DMS153 treated with DMSO at 0.1 percent for 48 hours (cell line): ENCODE data around the gene ZFHX3.

Experiments
- DNase-seq: peaks from one replicate; lab custom pipeline; 2025; ENCODE audit not compliant: unreplicated experiment; lab: John Stamatoyannopoulos, UW

ZFHX3 gene

DNA sequence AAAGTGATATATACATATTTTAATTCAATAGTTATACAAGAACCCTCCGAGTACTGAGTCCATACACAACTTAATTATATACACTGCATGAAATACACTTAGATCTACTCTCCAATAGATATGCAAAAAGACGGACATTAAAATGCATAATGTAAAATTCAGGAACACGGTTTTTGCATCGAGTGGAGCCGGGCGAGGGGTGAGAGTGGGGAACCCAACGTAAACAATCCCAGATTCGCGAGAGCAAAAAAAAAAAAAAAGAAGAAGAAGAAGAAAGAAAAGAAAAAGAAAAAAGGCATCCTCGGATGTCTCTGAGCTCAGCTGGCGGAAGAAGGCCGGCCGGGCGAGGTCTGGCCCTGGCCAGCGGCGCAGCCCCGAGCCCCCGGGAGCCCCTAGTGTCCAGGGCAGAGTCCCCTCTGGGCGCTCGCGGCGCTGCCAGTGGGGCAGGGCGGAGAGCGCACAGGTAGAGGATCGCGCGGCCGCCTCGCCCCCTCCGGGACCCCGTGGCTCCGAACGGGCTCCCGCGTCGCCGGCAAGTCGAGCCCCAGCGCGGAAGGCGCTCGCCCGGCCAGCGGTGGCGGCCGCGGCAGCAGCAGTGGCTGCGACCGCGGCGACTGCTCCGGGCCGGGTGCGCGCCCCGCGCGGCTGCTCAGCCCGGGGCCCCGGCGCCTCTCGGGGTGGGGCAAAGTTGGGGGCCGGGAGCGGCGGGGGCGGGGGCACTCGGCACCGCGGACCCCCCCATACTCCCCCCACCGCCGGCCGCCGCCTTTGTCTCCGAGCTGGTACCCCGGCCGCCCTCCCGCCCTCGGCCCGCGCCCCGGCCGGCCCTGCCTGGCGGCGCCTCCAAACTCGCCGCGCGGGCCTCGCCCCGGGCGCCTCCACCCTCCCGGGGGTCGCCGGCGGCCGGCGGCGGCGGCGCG, 9.6 kb upstream of the ZFHX3 start:
- DNase-seq: no peak

DNA sequence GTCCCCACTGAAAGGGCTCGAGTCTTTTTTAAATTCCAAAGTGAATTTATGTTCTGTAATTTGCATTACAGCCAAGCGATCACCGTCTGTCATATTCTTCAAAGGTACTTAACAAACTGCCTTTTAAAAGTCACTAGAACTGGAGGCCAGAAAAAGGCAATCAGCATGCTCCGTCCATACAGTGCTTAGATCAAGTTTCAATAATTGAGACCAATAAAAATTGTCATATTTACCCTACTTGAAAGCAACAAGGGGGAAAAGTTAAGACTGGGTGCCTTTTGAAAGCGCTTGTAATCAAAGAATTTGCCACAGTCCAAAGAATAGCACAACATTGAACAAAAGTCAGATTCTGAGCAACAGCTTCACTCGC, 9.0 kb upstream of the ZFHX3 start:
- peak; percentile 53 for DNase-seq

DNA sequence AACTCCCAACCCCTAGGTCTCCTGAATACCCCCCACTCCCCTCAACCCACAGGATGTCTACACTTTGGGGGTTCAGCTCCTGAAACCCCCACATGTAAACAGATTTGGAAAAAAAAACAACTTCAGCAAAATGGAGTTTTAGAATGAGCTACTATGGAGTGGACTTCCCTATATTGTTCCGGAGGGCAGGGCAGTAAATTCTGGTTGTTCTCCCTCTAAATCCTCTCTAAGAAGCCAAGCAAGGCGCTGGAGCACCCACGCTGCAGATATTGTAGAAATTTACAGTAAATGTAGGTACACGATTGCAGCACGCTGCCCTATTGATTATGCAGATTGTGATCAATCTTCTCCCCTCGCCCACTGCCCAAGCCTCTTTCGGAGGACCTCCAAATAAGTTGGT, 8.5 kb upstream of the ZFHX3 start:
- DNase-seq: no peak

DNA sequence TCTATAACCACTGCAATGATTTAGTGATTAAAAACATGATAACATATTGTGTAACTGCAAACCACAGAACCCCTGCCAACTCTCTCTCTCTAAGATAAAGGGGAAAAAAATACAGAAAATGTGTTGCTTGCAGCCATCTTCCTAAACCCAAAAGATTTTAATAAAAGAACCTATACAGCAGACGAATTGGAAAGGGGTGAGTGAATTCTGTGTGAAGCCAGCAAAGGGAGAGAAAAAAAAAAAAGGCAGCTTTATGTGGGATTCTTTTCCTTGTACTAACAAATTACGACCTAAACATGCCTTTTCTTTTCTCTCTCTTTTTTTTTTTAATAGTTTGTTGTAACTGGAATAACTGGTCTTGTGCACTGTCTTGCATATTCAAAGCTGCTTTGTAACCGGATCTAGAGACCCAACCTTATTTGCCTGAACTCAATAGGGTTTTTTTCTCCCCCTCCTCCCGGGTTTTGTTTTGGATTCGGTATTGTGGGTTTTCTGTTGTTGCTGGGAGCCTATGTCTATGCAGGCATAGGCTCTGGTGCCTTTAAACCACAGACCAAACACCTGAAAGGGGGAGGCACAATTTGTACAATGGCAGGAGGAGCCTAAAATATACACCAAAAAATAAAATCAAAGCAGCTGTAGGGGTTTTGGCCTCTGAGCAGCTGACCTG, 7.0 kb upstream of the ZFHX3 start:
- DNase-seq: peak; percentile 87

DNA sequence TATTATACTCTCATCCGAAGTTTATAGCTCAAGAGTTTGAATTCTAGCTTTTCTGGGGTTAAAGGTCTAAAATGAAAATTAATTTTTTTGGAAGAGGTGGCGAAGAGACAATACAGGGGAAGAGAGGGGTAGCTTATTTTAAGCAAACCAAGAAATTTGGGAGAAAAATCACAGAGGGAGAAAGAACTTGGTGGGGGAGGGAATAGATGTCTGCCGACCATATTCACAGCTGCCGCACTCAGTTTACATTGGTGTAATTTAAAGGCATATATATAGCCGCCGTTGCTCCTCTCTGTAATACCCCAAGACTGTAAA, 6.5 kb upstream of the ZFHX3 start:
- DNase-seq: peak; percentile 73

DNA sequence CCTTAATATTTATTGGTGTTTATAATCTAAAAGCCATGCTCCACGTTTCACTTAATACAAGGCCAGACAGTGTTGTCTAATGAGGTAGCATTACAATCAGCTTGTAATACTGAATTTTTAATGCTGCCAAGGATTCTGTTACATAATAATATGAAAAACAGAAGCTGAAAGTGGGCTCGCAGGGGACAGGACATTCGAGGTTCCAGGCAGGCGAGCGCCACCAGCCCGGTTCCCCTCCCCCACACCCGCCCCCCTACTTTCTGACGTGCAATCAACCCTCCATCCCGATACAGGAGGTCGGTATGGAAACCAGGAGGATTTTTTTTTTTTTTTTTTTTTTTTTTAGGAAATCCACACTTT, 6.2 kb upstream of the ZFHX3 start:
- DNase-seq: peak; percentile 78

DNA sequence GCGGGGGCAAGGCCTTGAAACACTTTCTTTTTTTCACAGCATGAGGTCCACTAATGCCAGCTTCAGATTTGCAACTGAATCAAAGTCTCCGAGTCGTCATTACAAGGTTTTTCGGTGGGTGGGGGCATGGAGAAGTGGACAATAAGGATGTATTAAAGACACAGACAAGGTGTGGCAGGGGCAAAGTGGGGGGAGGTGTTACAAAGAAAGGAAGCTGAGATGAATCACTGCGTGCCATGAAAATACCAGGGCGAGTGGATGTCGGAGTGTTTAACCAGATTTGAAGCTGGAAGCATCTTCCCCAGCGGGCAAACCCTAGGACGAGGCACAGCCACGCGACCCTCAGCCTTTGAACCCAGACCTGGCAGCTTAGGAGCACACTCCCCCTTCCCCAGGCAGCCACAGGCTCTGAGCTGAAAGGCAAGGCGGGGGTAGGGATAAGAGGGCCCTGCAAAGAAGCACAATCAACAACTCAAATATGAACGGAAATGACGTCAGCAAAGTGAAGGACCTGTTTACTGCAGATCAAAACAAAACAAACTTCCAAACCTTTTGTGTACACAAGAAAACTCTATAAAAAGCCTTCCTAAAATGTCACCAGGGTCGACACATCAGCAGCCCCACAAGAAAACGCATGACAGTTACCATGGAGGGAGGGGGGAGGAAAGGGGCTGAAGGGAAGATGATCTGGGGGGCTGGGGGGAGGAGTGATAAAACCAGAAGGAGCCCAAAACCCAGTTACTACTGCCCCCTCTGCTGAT, 5.6 kb upstream of the ZFHX3 start:
- peak; percentile 78 for DNase-seq

DNA sequence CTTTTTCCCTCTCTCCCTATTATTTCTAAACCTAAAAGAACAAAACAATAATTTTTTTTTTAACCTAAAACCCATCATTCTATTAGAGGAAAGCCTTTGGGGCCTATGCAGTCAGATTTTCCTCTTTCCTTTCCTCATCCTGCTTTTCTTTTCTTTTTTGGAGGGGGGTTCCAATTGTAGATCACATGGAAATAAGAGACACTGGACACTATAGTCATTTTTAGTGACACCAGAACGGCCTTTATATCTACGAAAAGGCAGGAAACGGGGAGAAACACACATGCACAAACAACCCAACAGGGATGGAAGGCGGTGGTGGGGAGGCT, 5.1 kb upstream of the ZFHX3 start:
- DNase-seq: no peak

DNA sequence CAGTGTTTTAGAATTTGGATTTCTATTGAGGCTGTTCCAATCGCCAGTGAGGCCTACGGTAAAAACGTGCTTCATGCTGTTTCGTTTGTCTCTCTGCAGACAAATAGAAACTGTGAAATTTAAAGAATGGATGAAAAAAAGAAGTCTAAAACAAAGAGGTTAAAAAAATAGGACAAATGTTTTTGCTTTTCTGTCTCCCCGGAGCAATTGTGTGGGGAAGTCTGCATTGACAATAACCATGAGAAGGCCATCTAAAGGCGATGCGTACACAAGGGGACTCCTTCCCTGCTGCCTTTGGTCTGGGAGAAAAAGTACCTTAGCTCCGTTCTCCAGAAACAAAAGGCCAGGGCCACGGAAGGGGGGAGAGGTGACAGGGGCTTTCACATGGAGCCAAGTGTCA, 4.6 kb upstream of the ZFHX3 start:
- peak; percentile 38 for DNase-seq

DNA sequence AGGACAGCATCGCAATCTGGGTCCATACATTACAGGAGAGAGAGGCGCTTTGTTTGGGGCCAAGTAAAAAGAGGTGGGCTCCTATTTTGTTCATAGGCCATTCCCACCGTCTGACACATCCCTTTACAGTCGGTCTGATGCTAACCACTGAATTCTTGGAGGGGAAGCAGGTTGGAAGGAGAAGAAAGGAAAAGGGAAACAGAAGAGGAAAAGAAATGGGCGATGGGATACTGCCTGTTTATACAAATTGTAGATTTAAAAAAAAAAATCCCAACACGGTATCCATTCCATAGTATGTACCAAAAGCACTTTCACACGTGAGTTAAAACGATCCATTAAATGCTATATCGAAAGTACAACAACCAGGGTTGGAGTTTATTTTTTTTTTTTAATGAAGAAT, 4.0 kb upstream of the ZFHX3 start:
- no peak for DNase-seq

DNA sequence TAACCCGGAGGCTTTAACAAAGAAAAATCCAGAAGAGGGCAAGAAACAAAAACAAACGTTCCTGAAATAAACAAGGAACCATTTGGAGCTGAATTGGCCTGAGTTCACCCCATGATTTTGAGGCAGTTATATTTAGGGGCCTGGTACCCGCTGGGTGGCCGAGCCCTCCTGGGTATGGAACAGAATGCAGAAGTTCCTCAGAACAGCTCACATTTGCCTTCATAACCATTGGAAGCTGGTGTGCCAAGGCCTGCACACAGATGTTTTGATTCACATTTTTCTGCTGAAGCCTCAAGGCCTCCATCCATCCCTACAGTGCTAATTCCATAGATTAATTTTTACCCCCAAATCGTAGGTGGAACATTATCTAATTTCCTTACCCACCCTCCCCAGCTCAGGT, 3.3 kb upstream of the ZFHX3 start:
- no peak for DNase-seq

DNA sequence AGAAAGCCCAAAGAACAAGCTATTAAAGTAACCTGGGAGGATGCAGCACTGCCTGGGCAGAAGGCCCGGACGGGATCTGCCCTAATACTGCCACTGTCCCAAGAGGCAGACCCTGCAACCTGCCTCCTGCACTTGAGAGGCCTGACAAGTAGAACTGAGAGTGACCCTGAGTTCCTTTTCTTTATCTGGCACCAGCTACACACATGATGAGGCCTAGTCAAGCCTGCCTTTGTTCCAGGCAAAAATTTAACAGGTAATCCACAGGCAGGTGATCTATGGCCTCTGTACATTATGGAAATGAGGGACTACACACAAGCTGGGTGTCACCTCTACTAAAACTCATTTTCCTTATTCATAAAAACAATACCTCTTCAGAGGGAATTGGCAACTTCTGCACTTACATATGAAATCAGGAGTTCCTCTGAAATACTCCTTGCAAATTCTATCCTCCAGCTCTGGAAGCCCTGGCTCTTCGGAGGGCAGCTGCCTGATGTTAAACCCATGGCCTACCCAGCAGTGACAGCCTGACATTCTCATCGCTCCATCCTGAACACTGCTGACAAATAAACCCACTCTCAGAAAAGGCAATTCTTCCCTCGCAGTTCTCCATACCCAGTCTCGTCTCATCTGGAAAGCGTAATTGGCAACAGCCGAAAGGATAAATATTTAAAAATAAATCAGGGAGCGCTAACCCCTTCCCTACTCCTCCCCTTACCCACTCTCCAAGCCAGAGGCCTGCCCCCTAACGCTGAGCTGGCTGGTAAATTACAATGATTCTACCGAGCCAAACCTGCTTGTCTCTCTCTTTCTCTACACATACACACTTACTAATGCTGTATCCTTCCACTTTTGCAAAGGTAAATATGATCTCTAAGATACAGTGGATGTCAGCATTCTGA, 2.5 kb upstream of the ZFHX3 start:
- peak; percentile 32 for DNase-seq

DNA sequence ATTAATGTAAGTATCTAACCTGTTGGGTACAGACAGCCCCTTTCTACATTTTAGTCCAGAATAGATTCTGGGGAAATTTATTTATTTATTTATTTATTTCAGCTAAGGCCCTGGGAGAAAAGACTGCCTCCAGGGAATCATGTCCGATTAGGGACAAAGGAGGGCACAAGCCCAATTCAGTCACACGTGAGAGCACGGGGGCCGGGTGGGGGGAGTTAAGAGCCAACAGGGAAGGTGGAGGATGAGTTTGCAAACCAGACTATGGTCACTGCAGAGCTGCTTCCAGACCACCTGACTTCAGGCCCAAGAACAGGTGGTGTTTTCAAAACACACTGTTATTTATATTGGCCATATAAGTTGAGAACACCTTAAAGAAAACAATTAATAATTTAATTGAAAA, 1.6 kb upstream of the ZFHX3 start:
- no peak for DNase-seq

DNA sequence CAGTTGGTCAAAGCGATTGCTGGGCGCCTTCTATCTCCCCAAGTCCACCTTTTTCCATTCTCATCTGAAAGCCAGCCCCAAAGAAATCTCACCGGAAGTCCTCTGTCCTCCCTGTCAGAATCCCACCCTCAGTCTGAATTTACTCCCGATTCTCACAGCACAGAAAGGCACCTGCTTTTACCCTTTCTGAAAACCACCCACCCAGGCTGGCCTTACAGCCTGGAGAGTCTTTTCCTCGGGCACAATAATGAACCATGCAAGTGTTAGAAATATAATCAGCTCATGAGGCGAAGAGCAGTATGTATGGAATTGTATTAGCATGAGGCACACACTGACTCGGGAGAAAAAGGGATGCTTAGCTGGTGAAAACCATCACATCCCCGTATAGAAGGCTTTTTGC, 1.2 kb upstream of the ZFHX3 start:
- DNase-seq: no peak

DNA sequence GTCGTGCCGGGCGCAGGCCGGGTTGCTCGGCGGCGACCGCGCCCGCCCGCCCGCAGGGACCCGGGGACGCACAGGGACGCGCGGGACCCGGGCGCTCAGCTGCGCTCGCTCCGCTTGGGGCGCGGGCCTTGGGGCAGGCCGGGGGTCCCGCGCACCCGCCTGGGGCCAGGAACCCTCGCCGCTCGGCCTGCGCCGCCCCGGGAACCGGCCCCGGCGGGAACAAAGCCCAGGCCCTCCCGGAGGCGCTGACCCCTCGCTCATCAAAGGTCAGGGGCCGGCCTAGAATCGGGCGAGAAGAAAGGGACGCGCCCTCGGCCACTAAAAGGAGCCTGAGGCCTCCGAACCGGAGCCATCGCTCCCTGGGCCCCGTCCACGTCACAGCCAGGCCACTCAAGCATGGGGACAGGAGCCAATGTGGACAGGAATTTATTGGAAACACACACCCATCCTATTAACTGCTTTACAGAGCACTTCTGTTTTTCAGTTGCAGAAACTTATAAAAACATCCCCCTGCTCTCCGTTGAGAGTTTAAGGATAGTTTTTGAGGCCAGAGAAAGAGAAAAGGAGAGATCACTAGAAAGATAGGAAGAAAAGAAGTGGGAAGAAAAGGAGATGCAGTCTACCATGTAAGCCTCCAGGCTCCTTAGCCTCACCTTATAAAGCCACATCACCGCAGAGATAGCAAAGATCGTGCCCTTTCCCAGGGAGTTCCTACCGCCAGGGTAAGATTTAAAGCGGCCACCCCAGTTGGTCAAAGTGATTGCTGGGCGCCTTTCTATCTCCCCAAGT, 558 bp upstream of the ZFHX3 start:
- no peak for DNase-seq

DNA sequence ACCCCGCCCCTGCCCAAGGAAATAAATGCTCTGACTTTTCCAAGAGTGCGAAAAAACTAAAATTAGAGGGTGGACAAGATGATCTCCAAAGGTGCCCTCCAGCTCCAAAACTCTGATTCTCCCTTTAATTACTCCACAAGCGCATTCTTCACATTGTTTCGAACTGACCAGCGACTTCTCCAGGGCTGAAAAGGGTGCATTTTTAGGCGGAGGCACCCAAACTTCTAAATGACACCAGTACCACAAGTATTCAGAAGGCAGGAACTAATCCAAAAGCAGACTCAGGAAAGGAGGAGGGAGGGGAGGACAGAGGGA, 750 bp downstream of the ZFHX3 start:
- no peak for DNase-seq

DNA sequence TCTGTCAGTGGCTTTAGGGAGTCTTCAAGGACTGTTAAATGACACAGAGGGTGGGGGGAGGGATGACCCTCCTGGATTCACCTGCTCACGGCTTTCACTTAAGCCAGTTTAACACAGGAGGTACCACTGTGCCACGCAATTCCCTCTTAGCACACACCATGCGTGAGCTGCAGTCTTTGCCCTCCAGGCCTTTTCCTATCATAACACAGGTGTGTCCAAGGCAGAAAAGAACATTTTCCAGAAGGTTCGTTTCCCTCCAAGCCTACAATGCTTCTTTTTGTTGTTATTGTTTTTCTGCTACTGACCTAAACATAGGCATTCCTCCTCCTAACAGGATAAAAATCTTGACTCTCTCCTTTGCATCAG, 1.1 kb downstream of the ZFHX3 start:
- DNase-seq: no peak

DNA sequence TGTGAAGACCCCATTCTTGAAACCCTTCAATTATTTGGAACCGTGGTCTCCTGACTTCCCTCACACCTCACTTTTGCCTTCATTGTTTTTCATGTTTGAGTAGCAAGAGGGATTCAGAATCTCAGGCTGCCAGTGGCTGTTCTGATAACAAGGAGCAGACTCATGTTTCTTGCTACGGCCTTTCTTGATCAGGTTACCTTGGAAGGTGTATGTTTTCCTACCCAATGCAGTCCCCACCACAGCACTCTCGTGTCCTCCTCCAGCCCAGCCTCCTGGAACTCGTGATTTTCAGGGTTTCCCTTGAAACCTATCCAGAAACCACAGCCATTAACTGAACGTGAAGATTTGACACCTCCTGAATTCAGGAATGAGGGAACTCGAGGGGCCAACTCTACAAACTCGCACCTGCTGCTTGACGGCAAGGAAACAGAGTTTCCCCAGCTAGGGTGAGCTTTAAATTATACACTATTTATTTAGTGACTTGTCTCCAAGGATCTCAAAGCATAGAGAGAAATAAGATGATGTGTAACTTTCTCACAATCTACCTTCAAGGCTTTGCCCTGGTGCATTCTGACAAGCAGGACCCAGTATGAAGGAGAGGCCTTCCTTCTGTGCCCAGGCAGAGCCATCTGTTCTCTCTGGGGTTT, 1.6 kb downstream of the ZFHX3 start:
- no peak for DNase-seq

DNA sequence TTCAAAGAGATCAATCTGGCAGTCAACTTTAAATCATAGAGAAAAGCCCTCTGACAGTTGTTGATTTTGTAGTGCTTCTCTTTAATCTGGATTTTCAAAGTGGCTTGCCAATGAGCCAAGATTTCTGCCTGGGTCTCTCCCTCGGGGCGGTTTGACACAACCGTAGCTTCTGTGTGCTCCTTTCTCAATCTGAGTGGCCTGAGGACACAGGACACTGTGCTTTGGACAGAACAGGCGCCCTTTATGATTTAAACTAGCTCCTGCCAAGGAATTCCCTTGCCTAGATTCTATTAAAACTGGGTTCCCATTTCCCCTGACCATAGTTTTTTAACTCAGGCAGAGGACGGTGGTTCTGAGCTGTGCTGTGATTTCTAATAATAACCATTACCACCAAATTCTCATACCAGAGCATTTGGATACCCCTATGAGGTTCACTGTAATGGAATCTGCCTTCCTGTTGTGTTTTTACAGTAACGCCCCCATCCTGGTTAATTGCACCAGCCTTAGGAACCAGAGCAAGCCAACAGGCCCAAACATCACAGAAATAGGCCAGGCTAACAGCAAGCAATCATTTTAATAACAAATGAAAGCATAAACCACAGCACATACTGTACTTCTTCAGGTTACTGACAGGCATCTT, 4.0 kb downstream of the ZFHX3 start:
- no peak for DNase-seq

DNA sequence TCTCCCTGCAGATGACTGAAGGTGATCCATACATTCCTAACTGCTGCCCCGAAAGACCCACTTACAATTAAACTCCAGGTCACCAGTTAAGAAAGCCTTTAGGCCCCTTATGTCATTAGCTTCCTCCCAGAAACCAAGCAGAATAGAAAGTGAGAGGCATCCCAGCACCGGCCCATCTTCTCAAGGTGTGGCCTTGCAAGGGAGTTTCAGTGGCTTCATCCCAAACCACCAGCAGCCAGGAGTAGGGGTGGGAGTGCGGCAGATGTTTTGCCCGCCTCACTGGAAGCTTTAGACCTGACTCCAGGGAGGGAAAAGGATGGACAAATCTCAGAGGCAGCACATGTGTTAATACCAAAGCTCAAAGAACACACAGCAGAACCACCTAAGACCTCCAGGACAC, 5.1 kb downstream of the ZFHX3 start:
- DNase-seq: no peak
